Measurements from ENCODE around the gene C3orf18.
A peak's percentile ranks its signal among the peaks of the same experiment; 100 is the strongest.

The C3orf18 gene

DNA sequence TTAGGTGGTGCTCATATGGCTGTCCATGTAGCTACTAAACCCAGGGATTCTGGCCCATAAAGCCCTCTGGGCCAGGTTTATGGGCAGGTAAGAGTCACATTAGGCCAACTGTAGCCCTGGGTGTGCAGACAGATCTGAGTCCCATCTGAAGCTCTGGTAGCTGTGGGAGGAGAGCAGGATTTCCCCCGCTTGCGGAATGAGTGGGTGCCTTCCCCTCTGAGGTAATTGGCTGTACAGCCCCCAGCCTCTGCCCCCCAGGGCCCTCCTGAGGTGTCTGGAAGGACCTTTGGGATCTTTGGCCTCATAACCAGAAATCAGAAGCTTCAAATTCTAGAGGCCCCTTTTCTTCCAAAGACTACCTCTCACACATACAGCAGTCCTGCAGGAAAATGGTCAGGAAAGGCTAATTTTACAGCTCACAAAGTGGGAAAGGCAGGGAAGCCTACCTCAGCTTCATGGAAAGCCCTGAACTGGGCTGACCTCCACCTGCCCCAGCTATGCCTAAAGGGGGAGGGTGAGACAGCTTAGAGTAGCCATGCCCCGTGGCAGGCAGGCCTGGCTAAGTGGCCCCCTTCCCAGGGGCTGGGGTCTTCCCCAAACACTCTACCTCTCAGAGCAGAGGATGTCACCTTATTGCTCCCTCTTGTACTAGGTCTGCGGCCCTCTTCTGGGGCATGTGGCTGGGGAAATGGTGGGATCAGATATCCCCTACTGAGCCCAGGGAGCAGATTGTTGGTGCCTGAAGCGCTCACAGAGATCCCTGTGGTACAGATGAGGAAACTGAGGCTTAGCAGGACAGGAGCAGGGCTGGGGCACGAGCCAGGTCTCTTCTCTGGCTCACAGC, 18.6 kb upstream of the C3orf18 start:
- no peak for DNase-seq (ENCODE audit: low read depth)
- TF ChIP-seq, protein P1, sequence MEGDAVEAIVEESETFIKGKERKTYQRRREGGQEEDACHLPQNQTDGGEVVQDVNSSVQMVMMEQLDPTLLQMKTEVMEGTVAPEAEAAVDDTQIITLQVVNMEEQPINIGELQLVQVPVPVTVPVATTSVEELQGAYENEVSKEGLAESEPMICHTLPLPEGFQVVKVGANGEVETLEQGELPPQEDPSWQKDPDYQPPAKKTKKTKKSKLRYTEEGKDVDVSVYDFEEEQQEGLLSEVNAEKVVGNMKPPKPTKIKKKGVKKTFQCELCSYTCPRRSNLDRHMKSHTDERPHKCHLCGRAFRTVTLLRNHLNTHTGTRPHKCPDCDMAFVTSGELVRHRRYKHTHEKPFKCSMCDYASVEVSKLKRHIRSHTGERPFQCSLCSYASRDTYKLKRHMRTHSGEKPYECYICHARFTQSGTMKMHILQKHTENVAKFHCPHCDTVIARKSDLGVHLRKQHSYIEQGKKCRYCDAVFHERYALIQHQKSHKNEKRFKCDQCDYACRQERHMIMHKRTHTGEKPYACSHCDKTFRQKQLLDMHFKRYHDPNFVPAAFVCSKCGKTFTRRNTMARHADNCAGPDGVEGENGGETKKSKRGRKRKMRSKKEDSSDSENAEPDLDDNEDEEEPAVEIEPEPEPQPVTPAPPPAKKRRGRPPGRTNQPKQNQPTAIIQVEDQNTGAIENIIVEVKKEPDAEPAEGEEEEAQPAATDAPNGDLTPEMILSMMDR (conservative IDR thresholded peaks at IDR 0.05; ENCODE audit: low read length): no peak
- no peak overlapping the region for H3K4me3 ChIP-seq (ENCODE audit: low read length)

DNA sequence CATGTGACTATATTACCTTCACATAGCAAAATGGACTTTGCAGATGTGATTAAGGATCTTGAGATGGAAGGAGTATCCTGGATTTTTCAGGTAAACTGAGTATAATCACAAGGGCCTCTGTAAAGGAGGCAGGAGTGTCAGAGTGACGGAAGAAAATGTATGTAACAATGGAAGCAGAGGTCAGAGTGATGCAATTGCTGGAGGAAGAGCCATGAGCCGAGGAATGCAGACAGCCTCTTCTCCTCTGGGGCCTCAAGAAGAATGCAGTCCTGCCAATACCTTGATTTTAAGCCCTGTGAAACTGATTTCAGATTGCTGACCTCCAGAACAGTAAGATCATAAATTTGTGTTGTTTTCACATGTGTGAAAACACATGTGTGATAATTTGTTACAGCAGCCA, 16.8 kb upstream of the C3orf18 start:
- DNase-seq (ENCODE audit: low read depth): peak; percentile 39
- H3K4me3 ChIP-seq (ENCODE audit: low read length): no peak overlapping the region
- TF ChIP-seq, protein P1 (conservative IDR thresholded peaks at IDR 0.05; ENCODE audit: low read length): no peak

DNA sequence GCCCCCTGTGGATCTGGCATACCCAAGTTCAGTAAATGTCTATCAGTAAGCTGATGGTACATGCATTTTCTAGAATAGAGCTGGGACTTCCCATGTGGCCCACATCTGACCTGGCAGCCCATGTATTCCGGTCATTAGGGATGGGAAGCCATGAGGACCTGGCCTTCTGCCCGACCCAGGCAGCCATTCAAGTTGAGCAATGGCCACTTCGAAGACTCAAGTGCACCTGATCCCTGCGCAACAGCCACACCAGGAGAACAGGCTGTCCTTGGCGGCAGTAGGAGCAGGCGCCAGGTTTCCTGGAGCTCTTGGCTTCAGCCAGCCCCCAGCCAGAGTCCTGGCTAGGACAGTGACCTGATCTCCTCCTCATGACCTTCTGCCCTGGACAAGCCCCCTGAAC, 16.4 kb upstream of the C3orf18 start:
- H3K4me3 ChIP-seq (ENCODE audit: low read length): no peak overlapping the region
- TF ChIP-seq, protein P1 (conservative IDR thresholded peaks at IDR 0.05; ENCODE audit: low read length): no peak
- peak; percentile 68 for DNase-seq (ENCODE audit: low read depth)

DNA sequence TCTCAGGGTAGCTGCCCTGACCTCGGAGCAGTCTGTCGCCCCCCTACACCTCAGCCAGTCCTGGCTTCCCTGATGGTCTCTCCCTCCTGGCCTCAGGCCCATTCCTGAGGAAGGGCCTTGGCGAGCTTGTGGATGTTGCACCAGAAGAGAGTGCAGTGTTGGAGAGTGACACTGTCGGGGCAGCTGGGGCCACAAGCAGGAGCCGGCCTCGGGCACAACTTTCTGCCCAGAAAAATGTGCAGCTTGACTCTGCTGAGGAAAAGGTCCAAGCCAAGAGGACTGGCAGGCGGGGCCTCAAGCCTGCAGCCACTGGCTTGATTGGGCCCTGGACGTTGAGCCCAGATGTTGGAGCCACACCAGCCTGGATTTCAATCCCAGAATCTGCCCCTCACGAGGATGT, 14.5 kb upstream of the C3orf18 start:
- TF ChIP-seq, protein P1 (conservative IDR thresholded peaks at IDR 0.05; ENCODE audit: low read length): no peak
- H3K4me3 ChIP-seq (ENCODE audit: low read length): no peak overlapping the region
- no peak for DNase-seq (ENCODE audit: low read depth)

DNA sequence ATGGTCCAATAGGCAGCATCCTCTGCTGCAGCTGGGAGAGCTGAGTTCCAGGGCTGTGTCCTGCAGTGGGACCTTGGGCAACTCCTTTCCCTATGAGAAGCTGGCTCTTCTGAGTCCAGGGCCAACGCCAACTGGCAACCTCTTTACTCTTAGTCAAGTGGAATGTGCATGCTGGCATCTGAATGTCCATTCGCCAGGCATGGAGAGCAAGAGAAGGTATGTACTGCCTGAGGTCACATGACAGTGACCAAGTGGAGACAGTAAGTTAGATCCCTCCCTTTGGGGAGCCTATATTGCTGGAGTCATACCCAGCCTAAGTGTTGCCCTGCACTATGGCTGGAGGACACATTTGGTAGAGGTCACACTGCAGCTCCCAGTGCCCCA, 13.9 kb upstream of the C3orf18 start:
- DNase-seq (ENCODE audit: low read depth): peak; percentile 18
- H3K4me3 ChIP-seq (ENCODE audit: low read length): no peak overlapping the region
- TF ChIP-seq, protein P1 (conservative IDR thresholded peaks at IDR 0.05; ENCODE audit: low read length): no peak

DNA sequence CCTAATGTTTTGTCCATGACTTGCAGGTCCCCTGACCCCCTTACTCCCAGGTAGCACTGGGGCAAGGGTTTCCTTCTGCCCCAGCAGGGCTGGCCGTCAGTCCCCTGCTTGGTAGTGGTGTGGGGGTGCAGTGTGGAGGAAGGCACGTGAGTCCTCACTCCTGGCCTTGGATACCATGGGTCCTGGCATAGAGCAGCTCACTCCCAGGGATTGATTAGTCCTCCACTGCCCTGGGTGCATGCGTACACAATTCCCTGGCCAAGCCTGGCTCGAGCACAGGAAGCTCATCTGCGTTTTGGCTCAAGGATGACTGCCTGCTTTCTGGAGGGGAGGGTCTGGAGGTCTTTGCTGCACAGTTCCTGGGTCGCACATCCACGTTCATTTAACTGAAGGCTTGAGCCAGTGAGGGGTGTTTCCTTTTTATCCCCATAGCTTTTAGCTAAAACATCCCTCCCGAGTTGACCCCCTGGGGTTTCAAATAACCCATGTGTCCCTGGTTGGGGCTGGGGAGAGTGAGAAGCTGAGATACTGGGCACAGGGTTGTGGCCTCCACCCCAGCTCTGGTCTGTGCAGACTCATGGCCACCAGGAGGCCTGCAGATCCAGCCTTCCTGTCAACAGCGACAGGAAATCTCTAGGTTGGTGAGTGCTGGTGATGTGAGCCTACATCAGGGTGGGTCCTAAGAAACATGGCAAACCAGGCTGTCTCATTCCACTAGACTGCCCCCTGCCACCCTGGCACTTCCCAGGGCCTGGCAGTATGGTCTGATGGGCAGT, 13.3 kb upstream of the C3orf18 start:
- TF ChIP-seq, protein P1 (conservative IDR thresholded peaks at IDR 0.05; ENCODE audit: low read length): peak; percentile 13; the same call in 1 of the 2 replicates
- no peak overlapping the region for H3K4me3 ChIP-seq (ENCODE audit: low read length)
- no peak for DNase-seq (ENCODE audit: low read depth)

Data from AG10803 (cell line).